GM12873 (cell line): ENCODE data around the gene CCDC92.

Experiments
- CTCF ChIP-seq: IDR thresholded peaks from 2 replicates; pipeline ENCODE4 v1.5.1; 2012; ENCODE audit warnings: low read depth, mild to moderate bottlenecking, moderate library complexity, low read length, control low read depth; ENCODE audit not compliant: insufficient read depth; ENCODE audit errors: missing control alignments

Gene CCDC92

GRCh38 chr12:123946152-123946515, 26.5 kb downstream of the CCDC92 start:
- TF ChIP-seq CTCF = no peak

- no peak for TF ChIP-seq CTCF
Measured at GRCh38 chr12:123945287-123946151, 27.1 kb downstream of the CCDC92 start.

- TF ChIP-seq CTCF = no peak
Measured at GRCh38 chr12:123944696-123945095, 27.9 kb downstream of the CCDC92 start.

- TF ChIP-seq CTCF = no peak
Measured at GRCh38 chr12:123943816-123944215, 28.8 kb downstream of the CCDC92 start.

GRCh38 chr12:123942911-123943648, 29.6 kb downstream of the CCDC92 start:
- no peak for TF ChIP-seq CTCF

GRCh38 chr12:123942238-123942653, 30.4 kb downstream of the CCDC92 start:
- no peak for TF ChIP-seq CTCF

- TF ChIP-seq CTCF = no peak
Measured at GRCh38 chr12:123941624-123942237, 30.9 kb downstream of the CCDC92 start.
